Activated naive CD8-positive, alpha-beta T cell treated with anti-CD3 and anti-CD28 coated beads, Interleukin-2, amount 50 U/mL, for 24 hours (primary cell): ENCODE data around the gene RUFY1.
A peak's percentile ranks its signal among the peaks of the same experiment; 100 is the strongest.

Experiments used
- ATAC-seq: fragments of 150-1000 bp; cut with Tn5 transposase; one replicate; pipeline ENCODE4 v1.10.0; 2021
- DNase-seq: peaks from one replicate; pipeline ENCODE4 v3.0.0; 2021
- H3K27ac Mint-ChIP-seq: one replicate; pipeline ENCODE4 v1.8.0; 2021; ENCODE audit warnings: mild to moderate bottlenecking, mixed read lengths
- H3K27me3 Mint-ChIP-seq: one replicate; pipeline ENCODE4 v1.8.0; 2021; ENCODE audit warnings: mixed read lengths
- H3K36me3 Mint-ChIP-seq: one replicate; pipeline ENCODE4 v1.8.0; 2021; ENCODE audit warnings: low read depth, mixed read lengths
- H3K4me1 Mint-ChIP-seq: one replicate; pipeline ENCODE4 v1.8.0; 2021; ENCODE audit warnings: mixed read lengths
- H3K4me3 Mint-ChIP-seq: one replicate; pipeline ENCODE4 v1.8.0; 2021; ENCODE audit warnings: mild to moderate bottlenecking, moderate library complexity, mixed read lengths
- H3K9me3 Mint-ChIP-seq: one replicate; pipeline ENCODE4 v1.8.0; 2021; ENCODE audit warnings: mixed read lengths

The RUFY1 gene

GRCh38 chr5:179605026-179605833 is 54.9 kb downstream of the RUFY1 start:
- Mint-ChIP-seq H3K4me3 (no peak overlapping the region), H3K4me1 (peaks cover 10% of the 10 kb centered on the region), H3K36me3 (peaks cover 24% of the 10 kb centered on the region), H3K9me3 (no peaks in the 10 kb centered on the region), H3K27ac (no peak overlapping the region), H3K27me3 (no peaks in the 10 kb centered on the region)
- ATAC-seq (no peak), DNase-seq (no peak)

GRCh38 chr5:179606071-179606909 is 55.9 kb downstream of the RUFY1 start:
- Mint-ChIP-seq H3K27me3 (no peaks in the 10 kb centered on the region), H3K27ac (no peak overlapping the region)

DNA sequence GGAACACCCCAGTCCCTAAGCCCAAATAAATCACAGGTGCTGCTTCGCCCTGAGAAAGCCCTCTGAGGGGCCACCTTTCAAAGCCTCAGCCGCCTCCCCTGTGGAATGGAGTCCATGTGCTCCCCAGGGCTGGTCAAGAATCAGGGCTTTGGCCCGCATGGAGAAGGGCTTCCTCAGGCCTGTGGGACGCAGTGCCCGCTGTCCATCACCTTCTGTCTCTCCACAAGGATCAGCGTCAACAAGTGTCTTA is 56.5 kb downstream of the RUFY1 start:
- peaks cover 18% of the 10 kb centered on the region for H3K4me1 Mint-ChIP-seq
- H3K9me3 Mint-ChIP-seq, result no peaks in the 10 kb centered on the region
- ATAC-seq, result no peak

More at GRCh38 chr5:179606071-179606909, 55.9 kb downstream of the RUFY1 start:
- H3K4me1 Mint-ChIP-seq, result peaks cover 18% of the 10 kb centered on the region
- H3K9me3 Mint-ChIP-seq, result no peaks in the 10 kb centered on the region
- no peak for ATAC-seq
- DNase-seq, result no peak
- H3K36me3 Mint-ChIP-seq, result peaks cover 31% of the 10 kb centered on the region
- no peak overlapping the region for H3K4me3 Mint-ChIP-seq

DNA sequence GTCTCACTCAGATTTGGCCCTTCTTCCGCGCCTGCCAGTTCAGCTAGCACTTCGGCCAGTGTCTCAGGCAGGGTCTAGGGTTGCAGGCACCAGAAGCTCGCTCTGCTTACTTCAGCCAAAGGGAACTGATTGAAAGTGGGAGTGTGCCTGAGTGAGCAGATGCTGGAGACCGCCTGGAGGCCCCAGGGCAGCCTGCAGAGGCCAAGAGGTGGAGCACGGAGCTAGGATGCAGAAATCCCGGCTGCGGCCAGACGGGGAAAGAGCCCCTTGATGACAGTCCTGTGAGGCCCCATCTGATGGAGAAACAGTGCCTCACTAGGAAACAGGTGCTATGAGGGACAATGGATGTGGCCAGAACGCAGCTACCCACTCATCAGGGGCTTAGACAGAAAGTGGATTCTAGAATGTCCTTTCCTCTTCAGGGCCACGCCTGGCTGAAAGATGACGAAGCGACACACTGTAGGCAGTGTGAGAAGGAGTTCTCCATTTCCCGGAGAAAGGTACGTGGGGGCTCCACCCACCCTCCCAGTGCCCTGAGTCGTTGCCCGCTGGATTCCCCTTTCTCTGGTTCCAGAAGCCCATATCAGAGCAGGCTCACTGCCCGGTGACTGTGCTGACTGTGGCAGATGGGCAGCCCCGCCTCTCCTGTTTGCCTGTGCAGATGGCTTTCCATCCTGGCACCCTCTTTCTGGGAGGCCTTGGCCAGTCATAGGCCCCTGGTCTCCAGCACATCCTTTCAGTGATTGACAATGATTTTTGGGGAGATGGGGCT is 57.0 kb downstream of the RUFY1 start:
- ATAC-seq (peak; percentile 3), DNase-seq (no peak)
- peaks cover 32% of the 10 kb centered on the region for H3K36me3 Mint-ChIP-seq
- peaks cover 18% of the 10 kb centered on the region for H3K4me1 Mint-ChIP-seq
- no peak overlapping the region for H3K4me3 Mint-ChIP-seq
- H3K27ac Mint-ChIP-seq, result peak overlapping the region; percentile 9
- H3K27me3 Mint-ChIP-seq, result no peaks in the 10 kb centered on the region
- no peaks in the 10 kb centered on the region for H3K9me3 Mint-ChIP-seq

More for the DNA sequence above, 56.5 kb downstream of the RUFY1 start:
- Mint-ChIP-seq H3K27ac (no peak overlapping the region), H3K27me3 (no peaks in the 10 kb centered on the region), H3K36me3 (peaks cover 29% of the 10 kb centered on the region), H3K4me3 (no peak overlapping the region)
- DNase-seq, result no peak

- peak; percentile 30 for ATAC-seq
These were observed 57.8 kb downstream of the RUFY1 start for GRCh38 chr5:179608131-179608581.

GRCh38 chr5:179609834-179610108 is 59.4 kb downstream of the RUFY1 start:
- Mint-ChIP-seq H3K4me3 (no peak overlapping the region), H3K27ac (peak overlapping the region; percentile 72), H3K4me1 (peaks cover 21% of the 10 kb centered on the region), H3K27me3 (no peaks in the 10 kb centered on the region), H3K9me3 (no peaks in the 10 kb centered on the region), H3K36me3 (peaks cover 52% of the 10 kb centered on the region)
- no peak for DNase-seq
- ATAC-seq, result no peak

More at GRCh38 chr5:179608131-179608581, 57.8 kb downstream of the RUFY1 start:
- peaks cover 18% of the 10 kb centered on the region for H3K4me1 Mint-ChIP-seq
- no peaks in the 10 kb centered on the region for H3K9me3 Mint-ChIP-seq
- peak; percentile 20 for DNase-seq
- H3K27ac Mint-ChIP-seq, result peak overlapping the region; percentile 9
- no peak overlapping the region for H3K4me3 Mint-ChIP-seq
- H3K36me3 Mint-ChIP-seq, result peaks cover 39% of the 10 kb centered on the region
- no peaks in the 10 kb centered on the region for H3K27me3 Mint-ChIP-seq

- no peak for ATAC-seq
- DNase-seq, result no peak
- H3K27ac Mint-ChIP-seq, result no peak overlapping the region
- no peaks in the 10 kb centered on the region for H3K27me3 Mint-ChIP-seq
- H3K4me1 Mint-ChIP-seq, result peaks cover 23% of the 10 kb centered on the region
- H3K36me3 Mint-ChIP-seq, result peaks cover 56% of the 10 kb centered on the region
- H3K9me3 Mint-ChIP-seq, result no peaks in the 10 kb centered on the region
- H3K4me3 Mint-ChIP-seq, result peak overlapping the region; percentile 4
These were observed 60.0 kb downstream of the RUFY1 start for GRCh38 chr5:179610109-179610902.

DNA sequence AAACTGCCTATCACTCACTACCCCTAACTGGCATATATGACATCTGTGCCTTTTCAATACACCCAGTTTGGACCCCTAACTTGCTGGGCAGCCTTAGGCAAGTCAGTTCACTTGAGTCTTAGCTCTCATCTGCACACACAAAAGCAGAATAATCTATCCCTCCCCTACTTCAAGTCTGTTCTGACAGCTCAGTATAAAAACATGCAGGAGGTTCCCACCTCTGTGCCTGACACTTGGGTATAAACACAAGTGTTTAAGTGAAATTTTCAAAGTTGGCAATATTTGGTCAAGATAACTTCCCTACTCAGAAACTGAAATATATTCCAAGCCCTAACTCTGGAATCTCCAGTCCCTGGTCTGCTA is 60.5 kb downstream of the RUFY1 start:
- peaks cover 27% of the 10 kb centered on the region for H3K4me1 Mint-ChIP-seq
- H3K4me3 Mint-ChIP-seq, result peak overlapping the region; percentile 4
- ATAC-seq (no peak), DNase-seq (no peak)
- peaks cover 61% of the 10 kb centered on the region for H3K36me3 Mint-ChIP-seq
- H3K27ac Mint-ChIP-seq, result no peak overlapping the region
- no peaks in the 10 kb centered on the region for H3K9me3 Mint-ChIP-seq
- H3K27me3 Mint-ChIP-seq, result no peaks in the 10 kb centered on the region

GRCh38 chr5:179612577-179613459 is 62.5 kb downstream of the RUFY1 start:
- Mint-ChIP-seq H3K4me3 (no peak overlapping the region), H3K27me3 (no peaks in the 10 kb centered on the region), H3K9me3 (no peaks in the 10 kb centered on the region), H3K4me1 (peaks cover 44% of the 10 kb centered on the region), H3K27ac (peak overlapping the region; percentile 51), H3K36me3 (peaks cover 80% of the 10 kb centered on the region)
- DNase-seq, result no peak
- ATAC-seq, result no peak

- DNase-seq (peak; percentile 15), ATAC-seq (no peak)
- Mint-ChIP-seq H3K4me3 (no peak overlapping the region), H3K9me3 (no peaks in the 10 kb centered on the region), H3K4me1 (peaks cover 45% of the 10 kb centered on the region), H3K27ac (peak overlapping the region; percentile 75), H3K36me3 (peaks cover 86% of the 10 kb centered on the region), H3K27me3 (no peaks in the 10 kb centered on the region)
These were observed 63.2 kb downstream of the RUFY1 start for GRCh38 chr5:179613460-179614071.

- ATAC-seq (no peak), DNase-seq (no peak)
- no peak overlapping the region for H3K4me3 Mint-ChIP-seq
- H3K9me3 Mint-ChIP-seq, result no peaks in the 10 kb centered on the region
- peaks cover 89% of the 10 kb centered on the region for H3K36me3 Mint-ChIP-seq
- peaks cover 47% of the 10 kb centered on the region for H3K4me1 Mint-ChIP-seq
- no peaks in the 10 kb centered on the region for H3K27me3 Mint-ChIP-seq
- H3K27ac Mint-ChIP-seq, result peak overlapping the region; percentile 75
These were observed 64.4 kb downstream of the RUFY1 start for GRCh38 chr5:179614745-179615144.

DNA sequence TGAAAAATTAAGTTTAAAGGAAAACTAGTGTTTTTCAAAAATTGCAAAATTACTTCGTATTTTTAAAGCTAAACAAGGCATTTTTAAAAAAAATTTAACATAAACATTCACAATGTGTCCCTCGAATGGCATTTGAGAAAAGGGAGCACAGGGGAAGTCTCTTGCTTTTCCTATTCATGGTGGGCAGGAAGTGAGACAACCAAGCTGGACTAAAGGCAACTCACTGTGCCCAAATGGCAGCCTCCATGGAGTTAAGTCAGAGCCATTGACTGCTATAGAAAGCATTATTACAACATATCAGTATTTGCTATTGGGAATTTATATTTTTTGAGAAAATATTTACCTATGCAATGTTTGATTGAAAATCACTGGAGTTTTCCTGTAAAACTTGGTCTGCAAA is 64.8 kb downstream of the RUFY1 start:
- Mint-ChIP-seq H3K27me3 (no peaks in the 10 kb centered on the region), H3K9me3 (no peaks in the 10 kb centered on the region), H3K4me3 (no peak overlapping the region), H3K27ac (peak overlapping the region; percentile 75), H3K4me1 (peaks cover 50% of the 10 kb centered on the region), H3K36me3 (peaks cover 89% of the 10 kb centered on the region)
- no peak for DNase-seq
- ATAC-seq, result no peak

DNA sequence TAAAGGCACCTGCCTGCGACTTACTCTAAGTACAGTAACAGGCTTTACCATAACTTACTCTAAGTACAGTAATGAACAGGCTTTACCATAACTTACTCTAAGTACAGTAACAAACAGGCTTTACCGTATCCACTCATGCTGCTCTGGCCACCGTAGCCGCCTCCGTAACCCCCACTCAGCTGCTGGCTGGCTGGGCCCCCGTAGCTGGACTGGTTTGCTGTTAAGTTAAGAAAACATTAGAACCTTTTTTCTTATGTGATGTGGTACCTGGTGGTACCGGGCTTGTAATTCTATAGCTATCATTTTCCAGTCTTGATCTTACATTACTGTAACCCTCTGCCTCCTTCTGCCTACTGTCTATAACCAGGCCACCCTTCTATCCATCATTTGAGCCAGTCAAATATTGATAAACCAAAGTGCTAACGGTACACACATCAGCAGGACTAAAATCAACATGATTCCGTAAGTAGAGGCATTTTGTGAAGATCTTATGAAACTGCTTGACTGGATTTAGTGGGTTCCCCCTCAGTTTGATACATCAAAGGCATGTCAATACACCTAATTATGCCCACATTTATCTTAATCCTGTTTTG is 65.7 kb downstream of the RUFY1 start:
- no peak for DNase-seq
- Mint-ChIP-seq H3K27me3 (no peaks in the 10 kb centered on the region), H3K27ac (peak overlapping the region; percentile 73), H3K4me3 (peak overlapping the region; percentile 30), H3K4me1 (peaks cover 52% of the 10 kb centered on the region), H3K9me3 (no peaks in the 10 kb centered on the region), H3K36me3 (peaks cover 89% of the 10 kb centered on the region)
- ATAC-seq, result no peak
